BLaER1 treated with 17β-estradiol and CSF1 and Interleukin-3, amounts not matched to agents 10 nM and 100 nM (cell line): ENCODE results near the gene CA7.

Experiments used
- H3K27ac ChIP-seq, 11 experiments: shearing (Covaris generic); formaldehyde crosslinking; 2 replicates each; pipeline ENCODE4 v1.8.1; 2022
- H3K27me3 ChIP-seq, 11 experiments: shearing (Covaris generic); formaldehyde crosslinking; 2 replicates each; pipeline ENCODE4 v1.8.1; 2022
- H3K36me3 ChIP-seq, 11 experiments: shearing (Covaris generic); formaldehyde crosslinking; 2 replicates each; pipeline ENCODE4 v1.8.1; 2022
- H3K4me1 ChIP-seq, 10 experiments: shearing (Covaris generic); formaldehyde crosslinking; 2 replicates each; pipeline ENCODE4 v1.8.1; 2022
- H3K4me2 ChIP-seq, 11 experiments: shearing (Covaris generic); formaldehyde crosslinking; 2 replicates each; pipeline ENCODE4 v1.8.1; 2022
- H3K4me3 ChIP-seq, 10 experiments: shearing (Covaris generic); formaldehyde crosslinking; 2 replicates each; pipeline ENCODE4 v1.8.1; 2022
- H3K9ac ChIP-seq, 11 experiments: shearing (Covaris generic); formaldehyde crosslinking; 2 replicates each; pipeline ENCODE4 v1.8.1; 2022
- H3K9me3 ChIP-seq, 11 experiments: shearing (Covaris generic); formaldehyde crosslinking; replicated peaks in 1 of 11; 2 replicates each; pipeline ENCODE4 v1.8.1; 2022
- H4K20me1 ChIP-seq, 11 experiments: shearing (Covaris generic); formaldehyde crosslinking; 2 replicates each; pipeline ENCODE4 v1.8.1; 2022
- Cebpa-rat ChIP-seq, 11 experiments: shearing (Covaris generic); IDR thresholded peaks; 2 replicates each; pipeline ENCODE4 v1.8.1; 2022

Gene CA7

GRCh38 chr16:66873685-66874055, 29.5 kb downstream of the CA7 start:
- 0 out of 22 replicates have a peak, but pooled peaks cover 0 to 10% (median 0%) of the 10 kb centered on the region in 11 experiments for H4K20me1 ChIP-seq
- H3K4me3 ChIP-seq, result no peak overlapping the region
- H3K27ac ChIP-seq, result peak overlapping the region in 1 of 11 experiments; percentile 95; a peak in 2 of 22 replicates
- H3K27me3 ChIP-seq, result peaks cover 0 to 17% (median 0%) of the 10 kb centered on the region in 11 experiments; a peak in 6 of 22 replicates
- no peaks in the 10 kb centered on the region for H3K36me3 ChIP-seq
- H3K9ac ChIP-seq, result no peak overlapping the region
- no peak overlapping the region for H3K4me2 ChIP-seq
- peaks cover 8 to 21% (median 11%) of the 10 kb centered on the region in 11 experiments; a peak in 20 of 22 replicates for H3K9me3 ChIP-seq
- peaks cover 45 to 70% (median 60%) of the 10 kb centered on the region in 10 experiments for H3K4me1 ChIP-seq
- no peak for TF ChIP-seq Cebpa-rat (IDR thresholded peaks at IDR 0.05)

- peak overlapping the region in 10 of 11 experiments; percentile 12 to 95 (median 50); a peak in 16 of 22 replicates for H3K27ac ChIP-seq
- no peak overlapping the region for H3K4me3 ChIP-seq
- H3K9ac ChIP-seq, result peak overlapping the region in 7 of 11 experiments; percentile 3 to 69 (median 55); a peak in 11 of 22 replicates
- peak overlapping the region; percentile 37 to 97 (median 60) for H3K4me2 ChIP-seq
- peaks cover 8 to 21% (median 11%) of the 10 kb centered on the region in 11 experiments; a peak in 20 of 22 replicates for H3K9me3 ChIP-seq
- H4K20me1 ChIP-seq, result 0 out of 22 replicates have a peak, but pooled peaks cover 0 to 10% (median 0%) of the 10 kb centered on the region in 11 experiments
- peaks cover 0 to 17% (median 0%) of the 10 kb centered on the region in 11 experiments; a peak in 6 of 22 replicates for H3K27me3 ChIP-seq
- no peak for TF ChIP-seq Cebpa-rat (IDR thresholded peaks at IDR 0.05)
- no peaks in the 10 kb centered on the region for H3K36me3 ChIP-seq
- H3K4me1 ChIP-seq, result peaks cover 48 to 76% (median 65%) of the 10 kb centered on the region in 10 experiments
These were observed 30.0 kb downstream of the CA7 start for GRCh38 chr16:66874079-66874775.

GRCh38 chr16:66878067-66878466, 33.9 kb downstream of the CA7 start:
- H3K4me1 ChIP-seq, result peaks cover 52 to 85% (median 81%) of the 10 kb centered on the region in 10 experiments
- peak overlapping the region in 3 of 10 experiments; percentile 21 to 45 (median 32); a peak in 4 of 20 replicates for H3K4me3 ChIP-seq
- peak in 5 of 11 experiments; percentile 45 to 84 (median 59); a peak in 6 of 22 replicates for TF ChIP-seq Cebpa-rat (IDR thresholded peaks at IDR 0.05)
- H3K9me3 ChIP-seq, result peaks cover 8 to 21% (median 11%) of the 10 kb centered on the region in 11 experiments; a peak in 20 of 22 replicates
- H4K20me1 ChIP-seq, result peaks cover 0 to 21% (median 17%) of the 10 kb centered on the region in 11 experiments; a peak in 15 of 22 replicates
- peaks cover 0 to 6% (median 4%) of the 10 kb centered on the region in 11 experiments; a peak in 8 of 22 replicates for H3K36me3 ChIP-seq
- peak overlapping the region in 6 of 11 experiments; percentile 25 to 82 (median 76); a peak in 10 of 22 replicates for H3K9ac ChIP-seq
- peak overlapping the region in 8 of 11 experiments; percentile 53 to 95 (median 82); a peak in 16 of 22 replicates for H3K27ac ChIP-seq
- H3K4me2 ChIP-seq, result peak overlapping the region; percentile 55 to 99 (median 83)
- 0 out of 22 replicates have a peak, but pooled peaks cover 0 to 4% (median 0%) of the 10 kb centered on the region in 11 experiments for H3K27me3 ChIP-seq

GRCh38 chr16:66880288-66881013, 36.2 kb downstream of the CA7 start, which contains the start of gene PDP2:
PDP2 (plus strand) TSS chr16:66880515; CDS start chr16:66884285, 3,770 bp downstream.
- Histone ChIP-seq H4K20me1 (peaks cover under 1 to 45% (median 28%) of the 10 kb centered on the region in 11 experiments; a peak in 20 of 22 replicates), H3K9ac (peak within 1 kb of the TSS; percentile 78 to 95 (median 86)), H3K9me3 (peaks cover 8 to 21% (median 11%) of the 10 kb centered on the region in 11 experiments; a peak in 20 of 22 replicates), H3K27me3 (no peaks in the 10 kb centered on the region), H3K4me1 (peaks cover 37 to 92% (median 89%) of the 10 kb centered on the region in 10 experiments), H3K36me3 (peaks cover 14 to 30% (median 21%) of the 10 kb centered on the region in 11 experiments), H3K27ac (peak within 1 kb of the TSS; percentile 46 to 95 (median 81); a peak in 21 of 22 replicates), H3K4me3 (peak within 1 kb of the TSS; percentile 69 to 98 (median 90)), H3K4me2 (peak within 1 kb of the TSS; percentile 81 to 99 (median 97))
- TF ChIP-seq Cebpa-rat (IDR thresholded peaks at IDR 0.05), result no peak

GRCh38 chr16:66881014-66881417, 36.8 kb downstream of the CA7 start:
- H3K4me3 ChIP-seq, result peak overlapping the region; percentile 69 to 98 (median 90)
- H3K4me2 ChIP-seq, result peak overlapping the region; percentile 81 to 99 (median 97)
- peaks cover 33 to 90% (median 84%) of the 10 kb centered on the region in 10 experiments for H3K4me1 ChIP-seq
- H3K36me3 ChIP-seq, result peaks cover 19 to 36% (median 27%) of the 10 kb centered on the region in 11 experiments
- H3K9ac ChIP-seq, result peak overlapping the region; percentile 78 to 95 (median 86)
- no peaks in the 10 kb centered on the region for H3K27me3 ChIP-seq
- no peak for TF ChIP-seq Cebpa-rat (IDR thresholded peaks at IDR 0.05)
- H3K9me3 ChIP-seq, result peaks cover 7 to 20% (median 11%) of the 10 kb centered on the region in 11 experiments; a peak in 20 of 22 replicates
- peak overlapping the region; percentile 46 to 95 (median 81); a peak in 21 of 22 replicates for H3K27ac ChIP-seq
- H4K20me1 ChIP-seq, result peaks cover 4 to 50% (median 34%) of the 10 kb centered on the region in 11 experiments; a peak in 20 of 22 replicates

- TF ChIP-seq Cebpa-rat (IDR thresholded peaks at IDR 0.05), result no peak
- peak overlapping the region; percentile 69 to 98 (median 90) for H3K4me3 ChIP-seq
- H3K27me3 ChIP-seq, result no peaks in the 10 kb centered on the region
- peaks cover 4 to 56% (median 39%) of the 10 kb centered on the region in 11 experiments; a peak in 20 of 22 replicates for H4K20me1 ChIP-seq
- peak overlapping the region in 3 of 11 experiments; percentile 85 to 95 (median 92); a peak in 3 of 22 replicates for H3K27ac ChIP-seq
- peak overlapping the region; percentile 81 to 99 (median 97) for H3K4me2 ChIP-seq
- peak overlapping the region; percentile 78 to 95 (median 86); a peak in 18 of 22 replicates for H3K9ac ChIP-seq
- peaks cover 22 to 41% (median 32%) of the 10 kb centered on the region in 11 experiments for H3K36me3 ChIP-seq
- peaks cover 2 to 15% (median 5%) of the 10 kb centered on the region in 11 experiments; a peak in 20 of 22 replicates for H3K9me3 ChIP-seq
- peaks cover 33 to 94% (median 82%) of the 10 kb centered on the region in 10 experiments for H3K4me1 ChIP-seq
These were observed 37.3 kb downstream of the CA7 start for GRCh38 chr16:66881560-66881959.

- H3K9ac ChIP-seq, result peak overlapping the region in 6 of 11 experiments; percentile 81 to 95 (median 88); a peak in 7 of 22 replicates
- peaks cover 0 to 10% (median under 1%) of the 10 kb centered on the region in 11 experiments; a peak in 6 of 22 replicates for H3K9me3 ChIP-seq
- peak overlapping the region in 6 of 10 experiments; percentile 69 to 98 (median 90); a peak in 12 of 20 replicates for H3K4me3 ChIP-seq
These were observed 37.8 kb downstream of the CA7 start for GRCh38 chr16:66881964-66882508.

More at GRCh38 chr16:66881964-66882508, 37.8 kb downstream of the CA7 start:
- H3K4me2 ChIP-seq, result peak overlapping the region; percentile 81 to 99 (median 97)
- no peaks in the 10 kb centered on the region for H3K27me3 ChIP-seq
- H3K4me1 ChIP-seq, result peaks cover 33 to 95% (median 83%) of the 10 kb centered on the region in 10 experiments
- TF ChIP-seq Cebpa-rat (IDR thresholded peaks at IDR 0.05), result no peak
- H4K20me1 ChIP-seq, result peaks cover 4 to 61% (median 44%) of the 10 kb centered on the region in 11 experiments; a peak in 20 of 22 replicates
- H3K27ac ChIP-seq, result no peak overlapping the region
- peaks cover 24 to 46% (median 37%) of the 10 kb centered on the region in 11 experiments for H3K36me3 ChIP-seq
